HepG2 (cell line): ENCODE results near the gene RABGEF1. TPM values are rescaled to one million over a fixed set of nuclear protein-coding genes. Genes with fewer than 3 reads are reported as not detected.

Experiments used
- ARID4A ChIP-seq: sonication (generic); formaldehyde crosslinking; IDR thresholded peaks from 2 replicates; pipeline ENCODE4 v1.5.0; 2020; ENCODE audit warnings: mild to moderate bottlenecking, missing genetic modification reagents, borderline replicate concordance
- HNF1A ChIP-seq, 2 experiments: sonication (generic) in 1 of 2; formaldehyde crosslinking in 1 of 2; IDR thresholded peaks; 2 replicates each; pipeline versions ENCODE4 v1.4.0 to v1.6.1; 2016 to 2020; ENCODE audit warnings: borderline replicate concordance in 1 of 2, low read depth in 1 of 2, mild to moderate bottlenecking in 1 of 2, missing genetic modification reagents in 1 of 2
- JUNB ChIP-seq: sonication (generic); formaldehyde crosslinking; IDR thresholded peaks from 2 replicates; pipeline ENCODE4 v1.8.0; 2022; ENCODE audit warnings: missing genetic modification reagents, mild to moderate bottlenecking, borderline replicate concordance
- MAF1 ChIP-seq: sonication (generic); formaldehyde crosslinking; IDR thresholded peaks from 2 replicates; pipeline ENCODE4 v1.5.0; 2020; ENCODE audit warnings: missing genetic modification reagents, borderline replicate concordance
- MEIS1 ChIP-seq: sonication (generic); formaldehyde crosslinking; IDR thresholded peaks from 2 replicates; pipeline ENCODE4 v1.9.0; 2021; ENCODE audit warnings: mild to moderate bottlenecking, missing genetic modification reagents, moderate library complexity, borderline replicate concordance
- MXI1 ChIP-seq: IDR thresholded peaks from 3 replicates; pipeline ENCODE4 v1.6.1; 2012; ENCODE audit warnings: low read depth, low read length, inconsistent platforms, borderline replicate concordance
- MYNN ChIP-seq: sonication (generic); formaldehyde crosslinking; IDR thresholded peaks from 2 replicates; pipeline ENCODE4 v1.4.0; 2020; ENCODE audit warnings: mild to moderate bottlenecking, low read depth, missing genetic modification reagents
- PHF20 ChIP-seq: sonication (generic); formaldehyde crosslinking; IDR thresholded peaks from 2 replicates; pipeline ENCODE4 v1.5.0; 2020; ENCODE audit warnings: mild to moderate bottlenecking, missing genetic modification reagents
- RARG ChIP-seq: sonication (generic); formaldehyde crosslinking; IDR thresholded peaks from 2 replicates; pipeline ENCODE4 v1.4.0; 2020; ENCODE audit warnings: low read depth, mild to moderate bottlenecking, missing genetic modification reagents
- SP4 ChIP-seq: sonication (generic); formaldehyde crosslinking; IDR thresholded peaks from 2 replicates; pipeline ENCODE4 v1.8.1; 2023; ENCODE audit warnings: mild to moderate bottlenecking, missing genetic modification reagents
- TRIM24 ChIP-seq: sonication (generic); formaldehyde crosslinking; IDR thresholded peaks from 2 replicates; pipeline ENCODE4 v1.8.0; 2022; ENCODE audit warnings: mild to moderate bottlenecking, missing genetic modification reagents
- ZNF501 ChIP-seq: sonication (generic); formaldehyde crosslinking; IDR thresholded peaks from 2 replicates; pipeline ENCODE4 v1.5.1; 2020; ENCODE audit warnings: mild to moderate bottlenecking, moderate library complexity, missing genetic modification reagents
- ZNF616 ChIP-seq: sonication (generic); formaldehyde crosslinking; IDR thresholded peaks from 2 replicates; pipeline ENCODE4 v1.5.0; 2020; ENCODE audit warnings: low read depth, mild to moderate bottlenecking, missing genetic modification reagents
- ZNF720 ChIP-seq: sonication (generic); formaldehyde crosslinking; IDR thresholded peaks from 2 replicates; pipeline ENCODE4 v1.4.0; 2020; ENCODE audit warnings: missing genetic modification reagents
- polyA plus RNA-seq, 8 experiments: library from polyadenylated mRNA; depleted of rRNA in 3 of 8; stranded (reverse) in 7 of 8; unstranded in 1 of 8; fragments of >200 nt; fragmentation: Illumina TruSeq in 4 of 8; extraction: Trizol in 4 of 8; gene quantifications; 2 replicates each; pipeline versions ENCODE4 v1.2.1 to v1.2.3, GENCODE V29; 2011 to 2016; ENCODE audit warnings: low read depth in 4 of 8, missing spikeins in 1 of 8, mixed read lengths in 1 of 8; ENCODE audit not compliant: insufficient read depth in 1 of 8
- total RNA-seq, 5 experiments: library from RNA; depleted of rRNA; stranded (reverse); fragments of >200 nt; fragmentation: Illumina TruSeq; extraction: Trizol; gene quantifications; 2 replicates each; pipeline ENCODE4 v1.2.3, GENCODE V29; 2016; ENCODE audit warnings: low read depth in 1 of 5
- TF ChIP-seq, protein P1 (sequence below): sonication (generic); formaldehyde crosslinking; IDR thresholded peaks from 2 replicates; pipeline ENCODE4 v1.4.0; 2020; ENCODE audit warnings: mild to moderate bottlenecking, low read depth, missing genetic modification reagents

Gene RABGEF1
- total and polyA plus RNA-seq, 2 of the 13 experiments (the other 11 are each of a cell fraction or from before 2014, with no cell fraction given): 22.7 to 35.3 TPM

DNA sequence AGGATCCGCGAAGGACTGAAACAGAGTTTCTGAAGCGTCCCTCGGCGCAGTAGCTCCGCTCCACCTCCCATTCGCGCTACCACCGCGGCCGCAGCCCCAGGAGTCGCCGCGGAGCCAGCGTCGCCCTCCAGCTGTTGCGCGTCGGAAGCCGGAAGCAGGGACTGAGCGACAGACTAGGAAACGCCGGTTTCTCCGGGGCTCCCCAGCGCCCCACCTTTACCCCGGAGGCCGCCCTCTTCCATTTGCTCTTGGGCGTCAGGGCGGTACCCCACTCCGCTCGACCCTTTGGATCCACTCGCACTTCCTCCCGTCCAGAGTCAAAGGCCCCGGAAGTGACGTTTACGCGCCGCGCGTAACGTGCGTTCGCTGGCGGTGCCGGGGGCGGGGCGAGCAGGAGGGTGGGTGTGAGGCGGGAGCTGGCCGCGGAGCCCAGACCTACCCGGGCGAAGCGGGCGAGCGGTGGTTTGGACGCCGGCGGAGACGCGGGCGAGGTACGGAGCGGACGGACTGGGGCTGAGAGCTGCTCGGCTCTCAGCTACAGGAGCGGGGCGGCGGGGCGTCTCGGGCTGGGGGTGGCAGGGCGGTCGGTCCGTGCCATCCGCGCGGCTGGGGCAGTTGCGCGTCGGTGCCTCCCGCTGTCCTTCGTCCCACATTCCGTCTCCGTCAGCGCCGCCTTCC, at the start of gene RABGEF1 (continued):
- TF ChIP-seq HNF1A (IDR thresholded peaks at IDR 0.05; ENCODE audit: low read depth) (no peak), HNF1A (CRISPR knock-in tag; IDR thresholded peaks at IDR 0.05; ENCODE audit: borderline replicate concordance) (peak; percentile 76; the same call in 1 of the 2 replicates), ZNF720 (no peak), ARID4A (CRISPR knock-in tag) (peak; percentile 91), SP4 (peak; percentile 69; the same call in 1 of the 2 replicates), TRIM24 (CRISPR knock-in tag) (no peak), ZNF616 (CRISPR knock-in tag) (0 out of 2 replicates have a peak, but pooled peaks have one; percentile 30), PHF20 (CRISPR knock-in tag) (peak; percentile 84), MYNN (CRISPR knock-in tag) (no peak), MEIS1 (CRISPR knock-in tag) (peak; percentile 81; the same call in 1 of the 2 replicates), MXI1 (peak; percentile 75; the same call in 1 of the 3 replicates), ZNF501 (CRISPR knock-in tag) (peak; percentile 65), MAF1 (no peak; the same call in none of the 2 replicates), JUNB (CRISPR knock-in tag) (no peak), RARG (peak; percentile 95; the same call in 1 of the 2 replicates)
- TF ChIP-seq, protein P1, sequence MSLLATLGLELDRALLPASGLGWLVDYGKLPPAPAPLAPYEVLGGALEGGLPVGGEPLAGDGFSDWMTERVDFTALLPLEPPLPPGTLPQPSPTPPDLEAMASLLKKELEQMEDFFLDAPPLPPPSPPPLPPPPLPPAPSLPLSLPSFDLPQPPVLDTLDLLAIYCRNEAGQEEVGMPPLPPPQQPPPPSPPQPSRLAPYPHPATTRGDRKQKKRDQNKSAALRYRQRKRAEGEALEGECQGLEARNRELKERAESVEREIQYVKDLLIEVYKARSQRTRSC (CRISPR knock-in tag): peak; percentile 89; the same call in 1 of the 2 replicates
